ENCODE results near the gene ELOF1.
"Not testable (repeated sequence)": the region's sequence is repeated elsewhere in the genome, so short reads cannot be mapped to it uniquely, and the experiment has no call there.

The ELOF1 gene

DNA sequence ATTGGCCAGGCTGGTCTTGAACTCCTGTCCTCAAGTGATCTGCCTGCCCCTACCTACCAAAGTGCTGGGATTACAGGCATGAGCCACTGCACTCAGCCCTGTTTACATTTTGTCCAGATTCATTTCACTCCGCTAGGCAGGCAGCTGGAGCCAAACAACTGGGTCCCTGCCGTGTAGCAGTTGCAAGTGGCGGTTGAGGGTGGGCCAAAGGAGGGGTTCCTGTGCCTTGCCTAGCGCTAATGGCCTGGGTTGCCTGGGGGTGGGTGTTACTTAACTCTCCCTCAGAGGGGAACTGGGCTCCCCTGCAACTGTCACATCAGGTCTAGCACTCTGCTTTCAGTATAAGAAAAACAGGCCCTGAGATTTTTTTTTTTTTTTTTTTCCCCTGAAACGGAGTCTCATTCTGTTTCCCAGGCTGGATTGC is 11.0 kb upstream of the ELOF1 start:
- DNase-seq (ENCODE audit: low read depth): no peak

DNA sequence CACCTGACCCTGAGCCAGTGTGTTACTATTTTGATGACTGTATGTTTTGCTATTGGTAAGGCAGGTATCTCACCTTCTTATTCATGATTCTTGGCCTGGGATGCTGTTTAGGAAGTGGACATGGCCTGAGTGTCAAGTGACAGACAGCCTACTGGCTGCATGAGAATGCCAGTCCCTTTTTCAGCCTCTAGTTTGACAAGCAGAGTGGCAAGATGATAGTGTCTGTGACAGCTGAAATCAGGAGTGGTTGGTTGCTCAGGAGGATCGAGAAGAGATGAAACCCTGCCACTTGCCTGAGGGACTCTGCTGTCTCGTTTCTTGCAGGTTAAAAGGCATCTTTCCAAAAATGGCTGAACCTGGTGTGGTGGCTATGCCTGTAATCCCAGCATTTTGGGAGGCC is 7.1 kb upstream of the ELOF1 start:
- DNase-seq (ENCODE audit: low read depth): no peak

- DNase-seq (ENCODE audit: low read depth): not testable (repeated sequence)
Observed at GRCh38 chr19:11565649-11565980, 6.6 kb upstream of the ELOF1 start.

DNA sequence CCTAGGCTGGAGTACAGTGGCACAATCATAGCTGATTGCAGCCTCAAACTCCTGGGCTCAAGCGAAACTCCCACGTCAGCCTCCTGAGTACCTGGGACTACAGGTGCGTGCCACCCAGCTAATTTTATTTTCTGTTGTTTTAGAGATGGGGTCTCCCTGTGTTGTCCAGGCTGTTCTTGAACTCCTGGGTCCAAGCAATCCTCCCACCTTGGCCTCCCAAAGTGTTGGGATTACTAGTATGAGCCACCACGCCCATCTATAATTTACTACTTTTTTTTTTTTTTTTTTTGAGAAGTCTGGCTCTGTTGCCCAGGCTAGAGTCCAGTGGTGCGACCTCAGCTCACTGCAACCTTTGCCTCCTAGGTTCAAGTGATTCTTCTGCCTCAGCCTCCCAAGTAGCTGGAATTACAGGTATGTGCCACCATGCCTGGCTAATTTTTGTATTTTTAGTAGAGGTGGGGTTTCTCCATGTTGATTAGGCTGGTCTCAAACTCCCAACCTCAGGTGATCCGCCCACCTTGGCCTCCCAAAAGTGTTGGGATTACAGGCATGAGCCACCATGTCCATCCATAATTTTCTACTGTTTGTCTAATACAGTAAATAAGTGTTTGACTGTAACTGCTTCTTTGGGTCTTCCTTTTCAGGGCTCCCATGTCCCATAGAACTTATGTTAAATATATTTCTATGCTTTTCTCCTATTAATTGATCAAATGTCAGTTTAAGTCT is 5.2 kb upstream of the ELOF1 start:
- not testable (repeated sequence) for DNase-seq (ENCODE audit: low read depth)

DNA sequence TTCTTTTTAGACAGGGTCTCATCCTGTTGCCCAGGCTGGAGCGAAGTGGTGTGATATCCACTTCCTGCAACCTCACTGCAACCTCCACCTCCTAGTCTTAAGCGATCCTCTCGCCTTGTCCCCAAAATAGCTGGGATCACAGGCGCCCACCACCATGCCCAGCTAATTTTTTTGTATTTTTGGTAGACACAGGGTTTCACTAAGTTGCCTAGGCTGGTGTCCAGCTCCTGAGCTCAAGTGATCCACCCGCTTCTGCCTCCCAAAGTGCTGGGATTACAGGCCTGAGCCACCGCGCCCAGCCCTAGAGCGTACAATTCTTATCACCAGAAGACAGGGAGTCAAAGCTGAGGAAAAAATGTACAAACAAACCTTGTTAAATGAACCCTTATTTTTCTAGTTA is 4.5 kb upstream of the ELOF1 start:
- DNase-seq (ENCODE audit: low read depth): no peak

DNA sequence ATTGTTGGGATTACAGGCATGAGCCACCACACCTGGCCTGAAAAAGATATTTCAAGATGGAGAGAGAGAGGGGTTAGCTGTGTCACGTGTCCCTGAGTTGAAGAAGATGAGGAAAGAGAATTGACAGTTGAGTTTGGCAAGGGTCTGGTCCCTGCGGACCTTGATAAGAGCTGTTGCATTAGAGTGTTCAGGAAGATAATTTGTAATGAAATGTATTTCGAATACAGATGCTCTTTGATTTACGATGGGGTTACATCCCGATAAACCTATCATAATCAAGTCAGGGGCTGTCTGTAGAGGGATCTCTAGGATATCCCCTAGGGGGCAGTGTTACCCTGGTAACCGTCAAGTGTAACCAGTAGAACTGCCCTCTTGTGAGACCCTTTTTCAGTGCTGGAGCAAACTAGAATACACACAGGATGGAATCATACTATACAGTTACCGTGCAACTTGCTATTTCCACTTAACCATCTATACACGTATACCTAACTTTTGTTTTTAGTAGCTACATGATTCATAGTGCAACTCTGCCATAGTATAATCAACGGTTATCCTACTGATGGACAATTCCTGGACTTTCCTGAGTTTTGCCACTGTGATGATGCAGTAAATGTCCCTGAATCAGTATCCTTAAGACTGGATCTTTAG is 1.5 kb upstream of the ELOF1 start:
- peak; percentile 14 for DNase-seq (ENCODE audit: low read depth)

DNA sequence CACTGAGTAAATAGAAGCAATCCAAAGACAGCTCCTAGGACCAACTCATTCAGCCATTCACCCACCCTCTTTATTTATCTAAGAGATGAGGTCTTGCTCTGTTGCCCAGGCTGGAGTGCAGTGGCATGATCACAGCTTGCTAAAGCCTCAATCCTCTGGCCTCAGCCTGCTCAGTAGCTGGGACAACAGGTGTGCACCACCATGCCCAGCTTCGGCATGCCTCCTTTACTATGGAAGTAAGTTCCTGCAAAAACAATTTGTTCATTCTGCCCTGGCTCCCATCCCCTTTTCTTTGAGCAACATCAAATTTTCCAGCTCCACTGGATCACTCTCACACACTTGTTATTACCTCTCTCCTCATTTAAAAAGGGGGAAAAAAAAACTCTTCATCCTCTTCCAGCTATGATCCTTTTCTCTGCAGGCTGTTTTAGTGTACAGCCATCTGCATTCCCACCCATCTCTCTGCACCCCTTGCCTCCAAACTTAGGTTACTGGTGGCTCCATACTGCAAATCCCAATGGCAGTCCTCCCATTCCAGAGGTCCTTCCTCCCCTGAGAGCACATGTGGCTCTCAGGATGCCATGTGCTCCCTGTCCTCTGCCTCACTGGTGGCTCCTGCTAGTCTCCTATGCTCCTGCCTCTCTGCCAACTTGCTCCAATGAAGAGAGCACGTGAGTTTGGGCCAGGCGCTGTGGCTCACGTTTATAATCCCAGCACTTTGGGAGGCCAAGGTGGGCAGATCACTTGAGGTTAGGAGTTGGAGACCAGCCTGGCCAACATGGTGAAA is 2.2 kb downstream of the ELOF1 start:
- DNase-seq (ENCODE audit: low read depth): no peak

DNA sequence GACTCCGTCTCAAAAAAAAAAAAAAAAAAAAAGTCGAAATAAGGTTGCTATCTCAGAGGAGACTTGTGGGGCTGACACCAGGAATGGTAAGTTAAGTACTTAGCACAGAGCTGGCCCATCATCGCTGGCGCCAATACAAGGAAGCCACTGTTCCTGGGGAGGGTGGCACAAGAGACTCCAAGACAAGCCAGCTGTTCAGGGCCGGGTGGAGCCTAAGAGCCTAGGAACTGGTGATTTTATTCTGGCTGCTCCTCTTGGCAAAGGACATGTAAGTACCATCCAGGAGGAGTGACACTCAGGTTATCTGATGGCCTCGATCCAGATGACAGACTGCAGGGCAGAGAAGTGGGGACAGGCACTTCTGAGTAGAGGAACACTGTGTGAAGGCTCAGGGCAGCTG is 3.8 kb downstream of the ELOF1 start:
- no peak for DNase-seq (ENCODE audit: low read depth)

- DNase-seq (ENCODE audit: low read depth): no peak
Observed at GRCh38 chr19:11554160-11554559, 4.9 kb downstream of the ELOF1 start.

GRCh38 chr19:11552666-11553372 is 6.2 kb downstream of the ELOF1 start:
- DNase-seq (ENCODE audit: low read depth): no peak

- DNase-seq (ENCODE audit: low read depth): no peak
Observed at GRCh38 chr19:11551603-11552235, 7.3 kb downstream of the ELOF1 start.

- no peak for DNase-seq (ENCODE audit: low read depth)
Observed at GRCh38 chr19:11550265-11550664, 8.8 kb downstream of the ELOF1 start.

GRCh38 chr19:11549386-11549953 is 9.6 kb downstream of the ELOF1 start:
- no peak for DNase-seq (ENCODE audit: low read depth)

GRCh38 chr19:11547929-11548700 is 10.9 kb downstream of the ELOF1 start:
- DNase-seq (ENCODE audit: low read depth): no peak

GRCh38 chr19:11541238-11541637 is 17.8 kb downstream of the ELOF1 start:
- no peak for DNase-seq (ENCODE audit: low read depth)

- no peak for DNase-seq (ENCODE audit: low read depth)
Observed at GRCh38 chr19:11540645-11541044, 18.4 kb downstream of the ELOF1 start.

- DNase-seq (ENCODE audit: low read depth): no peak
Observed at GRCh38 chr19:11539495-11540365, 19.3 kb downstream of the ELOF1 start.

DNA sequence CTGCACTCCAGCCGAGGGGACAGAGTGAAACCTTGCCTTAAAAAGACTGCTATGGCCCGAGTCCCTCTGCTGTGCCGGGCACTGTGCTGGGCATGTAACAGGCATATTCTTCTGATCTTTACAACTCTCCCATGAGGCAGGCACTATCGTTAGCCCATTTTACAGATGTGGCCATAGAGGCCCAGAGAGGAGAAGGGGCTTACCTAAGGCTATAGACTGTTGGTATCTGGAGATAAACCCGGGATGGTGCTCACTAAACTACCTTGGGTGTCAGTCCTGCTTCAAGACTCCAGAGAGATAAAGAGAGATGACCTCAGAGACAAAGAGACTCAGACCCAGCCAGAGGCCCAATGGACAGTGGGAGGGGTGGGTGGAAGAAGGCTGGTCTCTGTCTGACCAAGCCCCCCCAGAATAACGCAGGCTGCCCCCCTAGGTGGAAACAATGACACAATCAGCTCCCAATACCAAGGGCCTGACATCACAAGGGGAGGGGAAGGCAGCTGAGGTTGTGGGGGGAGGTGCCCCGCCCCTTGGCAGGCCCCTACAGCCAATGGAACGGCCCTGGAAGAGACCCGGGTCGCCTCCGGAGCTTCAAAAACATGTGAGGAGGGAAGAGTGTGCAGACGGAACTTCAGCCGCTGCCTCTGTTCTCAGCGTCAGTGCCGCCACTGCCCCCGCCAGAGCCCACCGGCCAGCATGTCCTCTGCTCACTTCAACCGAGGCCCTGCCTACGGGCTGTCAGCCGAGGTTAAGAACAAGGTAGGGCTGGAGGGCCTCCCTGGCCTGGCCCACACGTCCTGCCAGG is 20.6 kb downstream of the ELOF1 start, which contains the start of gene CNN1:
CNN1 (plus strand) TSS at position 620 of the 805 bp plus-strand sequence; CDS start at position 697, 77 bp downstream.
- no peak for DNase-seq (ENCODE audit: low read depth)
